Endometrial microvascular endothelial cells (primary cell): Measurements from ENCODE around the gene SPEM3. TPM values are rescaled to one million over a fixed set of nuclear protein-coding genes. Genes with fewer than 3 reads are reported as not detected.

Source experiments
- in situ Hi-C: cut with HindIII; loops from 2 replicates; pipeline ENCODE4 v1.10.0; 2017; ENCODE audit warnings: low sequenced_read_pairs, low pct_unique_long_range_greater_than_20kb; ENCODE audit errors: inconsistent ontology term
- total RNA-seq: library from RNA; depleted of rRNA; stranded (reverse); fragments of >200 nt; gene quantifications from one replicate; pipeline ENCODE4 v1.2.3, GENCODE V29; 2015; ENCODE audit errors: inconsistent ontology term

SPEM3 gene
- not detected for total RNA-seq

- in situ Hi-C loops: no loop called here
These were observed at the start of gene SPEM3 for GRCh38 chr17:7428557-7428956. Gene SPEM3, plus strand, starts transcription at chr17:7428857. Its CDS starts 46 bp downstream, at chr17:7428903.

- in situ Hi-C loops: no loop called here
These were observed 49.5 kb upstream of the SPEM3 start for GRCh38 chr17:7379134-7379533.

GRCh38 chr17:7380321-7380720, 48.3 kb upstream of the SPEM3 start:
- in situ Hi-C loops: no loop called here

- in situ Hi-C loops: no loop called here
These were observed 47.6 kb upstream of the SPEM3 start, which contains the start of gene TNK1 for GRCh38 chr17:7380855-7381683. Gene TNK1, plus strand, starts transcription at chr17:7381089. Its CDS starts 1,838 bp downstream, at chr17:7382927.

- in situ Hi-C loops: no loop called here
These were observed 45.8 kb upstream of the SPEM3 start for GRCh38 chr17:7382901-7383300.

- in situ Hi-C loops: no loop called here
These were observed 45.3 kb upstream of the SPEM3 start for GRCh38 chr17:7383371-7383741.

- in situ Hi-C loops: no loop called here
These were observed 44.7 kb upstream of the SPEM3 start for GRCh38 chr17:7383742-7384488.

- in situ Hi-C loops: no loop called here
These were observed 44.1 kb upstream of the SPEM3 start for GRCh38 chr17:7384489-7385081.

- in situ Hi-C loops: no loop called here
These were observed 39.8 kb upstream of the SPEM3 start for GRCh38 chr17:7388856-7389255.

- in situ Hi-C loops: no loop called here
These were observed 38.4 kb upstream of the SPEM3 start for GRCh38 chr17:7389924-7390910.

- in situ Hi-C loops: no loop called here
These were observed 37.4 kb upstream of the SPEM3 start for GRCh38 chr17:7391307-7391706.

GRCh38 chr17:7392696-7393612, 35.7 kb upstream of the SPEM3 start:
- in situ Hi-C loops: no loop called here

- in situ Hi-C loops: no loop called here
These were observed 34.8 kb upstream of the SPEM3 start for GRCh38 chr17:7393613-7394451.

- in situ Hi-C loops: no loop called here
These were observed 34.0 kb upstream of the SPEM3 start, which contains the start of gene PLSCR3 for GRCh38 chr17:7394452-7395191. Gene PLSCR3, minus strand, starts transcription at chr17:7394525. Its CDS starts 415 bp downstream, at chr17:7394110.

- in situ Hi-C loops: no loop called here
These were observed 32.5 kb upstream of the SPEM3 start for GRCh38 chr17:7396147-7396546.

- in situ Hi-C loops: no loop called here
These were observed 30.0 kb upstream of the SPEM3 start for GRCh38 chr17:7398612-7399011.
